Nephron (organoid): ENCODE results near the gene PLP2.

Source experiments
- H3K27ac Mint-ChIP-seq, 3 experiments: 2 replicates each; pipeline ENCODE4 v1.8.0; 2020; ENCODE audit warnings: mixed read lengths in 3 of 3, mild to moderate bottlenecking in 2 of 3, moderate library complexity in 1 of 3
- H3K27me3 Mint-ChIP-seq: 2 replicates; pipeline ENCODE4 v1.8.0; 2021; ENCODE audit warnings: low read depth, mild to moderate bottlenecking, moderate library complexity, mixed read lengths
- H3K36me3 Mint-ChIP-seq: 2 replicates; pipeline ENCODE4 v1.8.0; 2020; ENCODE audit warnings: low read depth, mixed read lengths
- H3K4me1 Mint-ChIP-seq: 2 replicates; pipeline ENCODE4 v1.8.0; 2020; ENCODE audit warnings: mixed read lengths
- H3K4me3 Mint-ChIP-seq, 3 experiments: 2 replicates each; pipeline ENCODE4 v1.8.0; 2020; ENCODE audit warnings: mild to moderate bottlenecking in 3 of 3, mixed read lengths in 3 of 3, moderate library complexity in 2 of 3
- H3K9me3 Mint-ChIP-seq: 2 replicates; pipeline ENCODE4 v1.8.0; 2020; ENCODE audit warnings: mixed read lengths
- TF ChIP-seq, protein P1 (sequence below), 3 experiments: fragments of 200-600 bp; sonication (generic); IDR thresholded peaks; one replicate each; pipeline ENCODE4 v1.5.0; 2021; ENCODE audit warnings: antibody characterized with exemption in 3 of 3; ENCODE audit not compliant: unreplicated experiment in 3 of 3

PLP2 gene

DNA sequence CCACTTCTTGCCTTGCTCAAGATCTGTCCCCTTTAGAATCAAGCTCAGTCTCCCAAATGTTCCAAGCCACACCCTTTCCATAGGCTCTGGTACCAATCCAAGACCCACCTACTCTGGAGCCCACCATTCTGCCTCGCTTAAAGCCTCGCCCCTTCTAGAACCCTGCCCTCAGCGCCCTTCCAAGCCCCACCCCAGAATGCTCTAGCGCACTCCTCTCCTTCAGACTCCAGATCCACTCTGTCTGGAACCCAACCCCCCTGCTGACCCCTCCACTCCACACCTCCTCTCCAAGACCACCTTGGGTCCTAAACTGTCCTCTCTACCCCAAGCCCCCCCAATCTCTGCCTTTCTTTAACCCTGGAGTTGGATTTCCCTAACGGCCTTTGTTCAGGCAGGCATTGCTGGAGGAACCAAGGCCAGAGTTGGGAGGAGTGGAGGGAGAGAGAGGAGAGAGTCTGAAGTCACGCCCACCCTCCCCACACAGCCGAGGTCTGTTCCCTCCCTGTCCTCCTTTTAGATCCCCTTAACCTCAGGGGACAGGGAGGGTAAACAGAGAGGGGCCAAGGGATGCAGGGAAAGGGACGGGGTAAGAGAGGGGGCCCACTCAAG lies 16.9 kb downstream of the PLP2 start:
- Mint-ChIP-seq H3K36me3 (no peaks in the 10 kb centered on the region), H3K4me3 (peak overlapping the region in 2 of 3 experiments; percentile 9 to 35), H3K27me3 (no peaks in the 10 kb centered on the region), H3K9me3 (peaks cover 6% of the 10 kb centered on the region), H3K4me1 (peaks cover 14% of the 10 kb centered on the region), H3K27ac (peak overlapping the region in 2 of 3 experiments; percentile 9 to 40)
- TF ChIP-seq, protein P1, sequence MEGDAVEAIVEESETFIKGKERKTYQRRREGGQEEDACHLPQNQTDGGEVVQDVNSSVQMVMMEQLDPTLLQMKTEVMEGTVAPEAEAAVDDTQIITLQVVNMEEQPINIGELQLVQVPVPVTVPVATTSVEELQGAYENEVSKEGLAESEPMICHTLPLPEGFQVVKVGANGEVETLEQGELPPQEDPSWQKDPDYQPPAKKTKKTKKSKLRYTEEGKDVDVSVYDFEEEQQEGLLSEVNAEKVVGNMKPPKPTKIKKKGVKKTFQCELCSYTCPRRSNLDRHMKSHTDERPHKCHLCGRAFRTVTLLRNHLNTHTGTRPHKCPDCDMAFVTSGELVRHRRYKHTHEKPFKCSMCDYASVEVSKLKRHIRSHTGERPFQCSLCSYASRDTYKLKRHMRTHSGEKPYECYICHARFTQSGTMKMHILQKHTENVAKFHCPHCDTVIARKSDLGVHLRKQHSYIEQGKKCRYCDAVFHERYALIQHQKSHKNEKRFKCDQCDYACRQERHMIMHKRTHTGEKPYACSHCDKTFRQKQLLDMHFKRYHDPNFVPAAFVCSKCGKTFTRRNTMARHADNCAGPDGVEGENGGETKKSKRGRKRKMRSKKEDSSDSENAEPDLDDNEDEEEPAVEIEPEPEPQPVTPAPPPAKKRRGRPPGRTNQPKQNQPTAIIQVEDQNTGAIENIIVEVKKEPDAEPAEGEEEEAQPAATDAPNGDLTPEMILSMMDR (IDR thresholded peaks at IDR 0.05; ENCODE audit: unreplicated experiment in 3 of 3) = no peak

DNA sequence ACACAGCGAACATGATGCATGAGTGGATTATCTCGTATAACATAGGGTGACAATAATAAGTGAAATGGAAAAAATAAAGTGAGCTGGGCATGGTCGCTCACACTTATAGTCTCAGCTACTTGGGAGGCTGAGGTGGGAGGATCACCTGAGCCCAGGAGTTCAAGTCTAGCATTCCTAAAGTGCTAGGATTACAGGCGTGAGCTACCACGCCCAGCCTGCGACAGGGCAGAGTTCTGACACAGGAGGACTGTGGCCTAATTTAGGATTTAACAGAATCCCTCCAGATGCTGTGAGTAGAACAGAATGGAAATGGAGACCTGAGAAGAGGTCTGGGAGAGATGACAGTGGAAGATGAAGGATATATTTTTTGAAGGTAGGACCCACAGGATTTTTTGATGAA lies 17.9 kb downstream of the PLP2 start:
- H3K4me1 Mint-ChIP-seq = peaks cover 14% of the 10 kb centered on the region
- H3K4me3 Mint-ChIP-seq = peak overlapping the region; percentile 53 to 80 (median 59)
- TF ChIP-seq, protein P1 (IDR thresholded peaks at IDR 0.05; ENCODE audit: unreplicated experiment in 3 of 3) = no peak
- H3K27me3 Mint-ChIP-seq = no peaks in the 10 kb centered on the region
- peak overlapping the region; percentile 58 to 83 (median 72) for H3K27ac Mint-ChIP-seq
- no peaks in the 10 kb centered on the region for H3K36me3 Mint-ChIP-seq
- peaks cover 11% of the 10 kb centered on the region for H3K9me3 Mint-ChIP-seq

DNA sequence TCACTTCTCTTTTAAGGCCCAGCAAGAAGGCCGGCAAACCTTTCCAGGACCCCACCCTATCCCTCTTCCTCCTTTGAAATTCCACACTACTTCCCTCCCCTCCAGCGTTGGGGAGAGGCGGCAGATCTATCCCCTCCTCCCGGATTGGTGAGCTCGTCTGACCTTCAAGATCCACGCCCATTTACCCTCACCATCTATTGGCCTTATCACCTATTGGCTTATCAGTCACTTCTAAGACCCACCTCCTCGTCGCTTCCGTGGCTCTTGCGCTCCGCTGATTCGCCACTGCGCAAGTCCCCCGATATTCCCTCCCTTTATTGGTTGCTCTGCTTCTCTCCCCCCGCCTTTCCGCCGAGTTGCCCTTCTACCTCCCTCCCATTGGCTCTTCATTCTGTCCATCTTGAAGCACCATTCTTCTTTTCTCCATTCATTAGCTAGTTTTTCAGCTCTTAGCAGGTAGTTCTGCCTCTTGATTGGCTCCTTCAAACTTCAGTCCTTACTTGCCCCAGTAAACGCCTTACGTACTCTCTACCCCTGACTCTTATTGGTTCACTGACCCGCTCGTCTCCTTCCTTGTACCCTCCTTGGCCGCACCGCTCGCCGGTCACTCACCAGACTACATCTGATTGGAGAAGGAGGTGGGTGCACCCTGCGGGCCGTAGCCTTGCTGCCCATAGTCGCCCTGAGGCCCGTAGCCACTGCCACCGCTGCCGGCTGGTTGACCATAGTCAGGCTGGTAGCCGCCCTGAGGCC lies 19.3 kb downstream of the PLP2 start:
- H3K36me3 Mint-ChIP-seq = no peaks in the 10 kb centered on the region
- no peaks in the 10 kb centered on the region for H3K27me3 Mint-ChIP-seq
- H3K4me1 Mint-ChIP-seq = peaks cover 10% of the 10 kb centered on the region
- TF ChIP-seq, protein P1 (IDR thresholded peaks at IDR 0.05; ENCODE audit: unreplicated experiment in 3 of 3) = no peak
- peaks cover 14% of the 10 kb centered on the region for H3K9me3 Mint-ChIP-seq
- H3K27ac Mint-ChIP-seq = peak overlapping the region; percentile 81 to 94 (median 94)
- peak overlapping the region; percentile 80 to 85 (median 84) for H3K4me3 Mint-ChIP-seq

DNA sequence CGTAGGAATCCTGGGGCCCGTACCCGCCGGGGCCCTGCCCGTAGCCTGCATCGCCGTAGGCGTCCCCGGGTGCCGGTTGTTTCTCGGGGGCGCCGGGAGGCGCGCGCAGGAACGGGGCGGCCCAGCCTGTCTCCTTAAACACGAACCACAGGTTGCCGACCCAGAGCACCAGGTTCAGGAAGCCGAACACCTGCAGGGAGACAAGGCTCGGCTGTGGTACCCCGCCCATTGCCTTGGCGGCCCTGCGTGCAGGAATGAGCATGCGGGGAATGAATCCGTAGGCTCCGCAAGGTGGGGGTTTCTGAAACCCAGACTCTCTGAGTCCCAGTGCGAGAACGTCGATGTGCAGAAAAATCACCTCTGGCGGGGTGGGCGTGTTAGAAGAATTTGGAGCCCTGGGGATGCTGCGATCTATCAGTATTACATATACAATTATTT lies 19.9 kb downstream of the PLP2 start:
- peaks cover 10% of the 10 kb centered on the region for H3K4me1 Mint-ChIP-seq
- no peaks in the 10 kb centered on the region for H3K36me3 Mint-ChIP-seq
- TF ChIP-seq, protein P1 (IDR thresholded peaks at IDR 0.05; ENCODE audit: unreplicated experiment in 3 of 3) = no peak
- H3K9me3 Mint-ChIP-seq = peaks cover 14% of the 10 kb centered on the region
- peak overlapping the region; percentile 80 to 85 (median 84) for H3K4me3 Mint-ChIP-seq
- H3K27ac Mint-ChIP-seq = peak overlapping the region in 1 of 3 experiments; percentile 51
- H3K27me3 Mint-ChIP-seq = no peaks in the 10 kb centered on the region

DNA sequence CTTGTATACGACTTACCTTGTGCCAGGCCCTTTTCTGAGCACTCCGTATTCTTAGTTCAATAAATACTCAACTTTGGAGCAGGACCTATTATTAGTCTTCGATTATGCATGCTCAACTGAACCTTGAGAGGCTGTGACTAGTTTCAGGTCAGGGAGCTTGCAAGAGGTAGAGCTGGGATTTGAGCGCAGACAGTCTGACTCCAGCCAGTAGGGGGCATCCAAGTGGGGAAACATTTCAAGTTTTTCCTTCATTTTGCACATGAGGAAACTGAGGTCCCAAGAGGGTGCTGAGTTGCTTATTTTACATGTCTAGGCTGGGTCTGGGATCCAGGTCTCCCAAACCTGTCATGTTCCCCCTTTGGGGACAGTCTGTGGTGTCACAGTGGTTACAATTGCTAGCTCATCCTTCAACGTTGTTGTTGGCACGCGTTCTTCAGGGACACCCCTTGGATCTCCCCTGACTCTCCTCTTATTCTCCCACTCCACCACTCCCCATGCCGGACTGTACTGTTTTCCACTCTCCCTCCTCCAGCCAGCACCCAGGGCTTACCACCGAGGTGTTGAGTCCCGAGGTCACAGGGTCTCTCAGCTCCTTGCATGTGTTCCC lies 21.1 kb downstream of the PLP2 start:
- Mint-ChIP-seq H3K9me3 (peaks cover 14% of the 10 kb centered on the region), H3K4me1 (peaks cover 10% of the 10 kb centered on the region), H3K36me3 (no peaks in the 10 kb centered on the region), H3K4me3 (peak overlapping the region; percentile 68 to 78 (median 75)), H3K27ac (peak overlapping the region in 1 of 3 experiments; percentile 69), H3K27me3 (peaks cover under 1% of the 10 kb centered on the region)
- TF ChIP-seq, protein P1 (IDR thresholded peaks at IDR 0.05; ENCODE audit: unreplicated experiment in 3 of 3) = peak; percentile 37 to 50 (median 39)
